Fibroblast of the aortic adventitia (primary cell): ENCODE measurements around the gene CPLX4. TPM values are rescaled to one million over a fixed set of nuclear protein-coding genes. Genes with fewer than 3 reads are reported as not detected.

Source experiments
- DNase-seq: peaks from one replicate; pipeline ENCODE4 v3.0.0-alpha.2; 2010; ENCODE audit warnings: low read depth
- H3K4me3 ChIP-seq: 2 replicates; pipeline ENCODE4 v1.5.1; 2011; ENCODE audit warnings: low read depth, mild to moderate bottlenecking, control low read depth, low read length, moderate library complexity
- total RNA-seq: library from RNA; depleted of rRNA; stranded (reverse); fragments of >200 nt; gene quantifications from 2 replicates; pipeline ENCODE4 v1.2.3, GENCODE V29; 2012; ENCODE audit warnings: low replicate concordance
- TF ChIP-seq, protein P1 (sequence below): IDR thresholded peaks from 2 replicates; pipeline ENCODE4 v1.5.1; 2011; ENCODE audit warnings: mild to moderate bottlenecking, low read length, control low read depth, inconsistent platforms; ENCODE audit not compliant: insufficient read depth

The CPLX4 gene
- total RNA-seq, 1 donor = not detected

DNA sequence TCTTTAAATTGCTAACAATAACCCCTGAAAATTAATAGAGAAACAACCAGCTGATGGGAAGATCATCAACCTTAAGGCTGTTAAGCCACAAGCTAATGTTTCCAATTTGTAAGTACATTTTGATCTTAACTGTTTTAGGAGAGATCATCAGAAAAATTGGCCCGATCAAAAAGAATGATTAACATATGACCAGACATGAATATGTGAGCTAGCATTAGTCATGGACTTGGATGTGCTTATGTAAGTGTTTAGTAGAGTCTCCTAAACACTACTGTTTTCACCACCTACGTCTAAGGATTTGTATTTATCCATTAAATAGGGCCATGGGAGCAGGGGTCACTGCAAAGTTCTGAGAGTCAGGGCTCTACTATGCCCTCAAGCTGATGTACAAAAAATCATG lies 36.3 kb upstream of the CPLX4 start:
- no peak overlapping the region for H3K4me3 ChIP-seq
- TF ChIP-seq, protein P1, sequence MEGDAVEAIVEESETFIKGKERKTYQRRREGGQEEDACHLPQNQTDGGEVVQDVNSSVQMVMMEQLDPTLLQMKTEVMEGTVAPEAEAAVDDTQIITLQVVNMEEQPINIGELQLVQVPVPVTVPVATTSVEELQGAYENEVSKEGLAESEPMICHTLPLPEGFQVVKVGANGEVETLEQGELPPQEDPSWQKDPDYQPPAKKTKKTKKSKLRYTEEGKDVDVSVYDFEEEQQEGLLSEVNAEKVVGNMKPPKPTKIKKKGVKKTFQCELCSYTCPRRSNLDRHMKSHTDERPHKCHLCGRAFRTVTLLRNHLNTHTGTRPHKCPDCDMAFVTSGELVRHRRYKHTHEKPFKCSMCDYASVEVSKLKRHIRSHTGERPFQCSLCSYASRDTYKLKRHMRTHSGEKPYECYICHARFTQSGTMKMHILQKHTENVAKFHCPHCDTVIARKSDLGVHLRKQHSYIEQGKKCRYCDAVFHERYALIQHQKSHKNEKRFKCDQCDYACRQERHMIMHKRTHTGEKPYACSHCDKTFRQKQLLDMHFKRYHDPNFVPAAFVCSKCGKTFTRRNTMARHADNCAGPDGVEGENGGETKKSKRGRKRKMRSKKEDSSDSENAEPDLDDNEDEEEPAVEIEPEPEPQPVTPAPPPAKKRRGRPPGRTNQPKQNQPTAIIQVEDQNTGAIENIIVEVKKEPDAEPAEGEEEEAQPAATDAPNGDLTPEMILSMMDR = no peak
- DNase-seq = peak; percentile 5

DNA sequence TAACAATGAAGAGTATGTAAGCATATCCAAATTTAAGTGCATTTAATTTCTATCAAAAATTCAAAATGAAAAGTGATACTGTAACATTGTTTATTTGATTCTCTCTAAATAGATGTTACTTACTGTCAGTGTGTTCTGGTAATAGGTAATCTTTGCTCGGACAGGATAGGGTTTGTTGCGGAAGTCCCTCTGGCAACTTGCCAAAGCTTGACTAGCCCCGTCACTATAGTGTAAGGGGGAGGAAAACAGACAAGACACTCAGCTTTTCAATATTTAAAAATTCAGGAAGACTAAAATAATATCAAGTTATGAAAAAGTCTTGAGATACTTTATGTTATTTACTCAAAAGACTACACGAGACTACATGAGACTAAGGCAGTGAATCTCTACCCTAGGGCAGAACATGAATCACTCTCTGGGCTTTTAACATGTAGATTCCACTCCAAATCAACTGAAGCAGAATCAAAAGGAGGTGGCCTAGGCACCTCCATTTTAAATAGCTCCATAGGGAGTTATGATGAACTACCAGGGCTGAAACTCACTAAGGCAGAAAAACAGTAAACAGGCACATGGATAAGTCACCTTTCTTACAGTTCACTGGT lies 34.7 kb upstream of the CPLX4 start:
- no peak for DNase-seq
- H3K4me3 ChIP-seq = no peak overlapping the region
- TF ChIP-seq, protein P1 = no peak

DNA sequence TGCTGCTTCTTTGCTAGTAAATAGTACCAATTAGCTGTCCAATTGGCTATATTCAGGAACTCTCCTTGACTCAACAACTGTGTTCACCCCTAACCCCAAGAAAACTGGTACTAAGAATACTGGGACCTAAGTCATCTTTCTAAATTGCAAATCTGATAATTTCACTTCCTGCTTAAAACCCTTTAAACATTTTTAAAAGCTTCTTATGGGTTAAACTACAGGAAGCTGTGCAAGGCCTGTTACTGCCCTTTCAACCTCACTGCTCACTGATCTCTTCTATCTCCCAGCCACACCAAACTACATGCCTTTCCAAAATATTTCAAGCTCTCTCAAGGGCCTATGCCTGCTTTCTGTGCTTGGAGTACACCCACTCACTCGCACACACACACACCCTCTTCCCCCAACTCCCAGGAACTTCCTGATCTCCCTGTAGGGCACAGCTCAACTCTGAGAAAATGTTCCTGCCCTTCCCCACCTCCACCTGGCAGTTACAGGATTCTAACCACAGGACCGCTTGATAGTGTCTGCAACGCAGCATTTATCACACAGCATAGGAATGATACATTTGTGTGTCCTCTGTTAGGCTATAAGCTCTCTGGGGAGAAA lies 33.9 kb upstream of the CPLX4 start:
- no peak for DNase-seq
- H3K4me3 ChIP-seq = no peak overlapping the region
- TF ChIP-seq, protein P1 = no peak

DNA sequence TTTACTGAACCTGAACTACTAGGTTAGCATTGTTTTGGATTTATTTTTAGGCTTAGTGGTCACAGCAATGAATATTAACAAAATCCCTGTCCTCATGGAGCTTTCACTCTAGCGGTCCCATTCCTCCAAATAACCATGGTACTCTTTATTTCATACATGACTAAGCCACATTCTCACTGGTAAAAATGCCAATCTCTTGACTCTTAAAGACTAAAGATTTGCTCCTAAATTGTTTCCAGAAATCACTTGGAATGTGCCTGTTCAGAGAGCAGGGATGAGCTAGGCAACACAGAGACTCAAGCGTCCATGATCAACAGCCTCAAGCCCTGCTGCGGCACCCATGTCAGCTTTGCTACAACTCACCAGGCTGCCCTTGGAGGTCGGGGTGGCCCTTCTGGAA lies 27.1 kb upstream of the CPLX4 start:
- no peak overlapping the region for H3K4me3 ChIP-seq
- TF ChIP-seq, protein P1 = no peak
- no peak for DNase-seq

DNA sequence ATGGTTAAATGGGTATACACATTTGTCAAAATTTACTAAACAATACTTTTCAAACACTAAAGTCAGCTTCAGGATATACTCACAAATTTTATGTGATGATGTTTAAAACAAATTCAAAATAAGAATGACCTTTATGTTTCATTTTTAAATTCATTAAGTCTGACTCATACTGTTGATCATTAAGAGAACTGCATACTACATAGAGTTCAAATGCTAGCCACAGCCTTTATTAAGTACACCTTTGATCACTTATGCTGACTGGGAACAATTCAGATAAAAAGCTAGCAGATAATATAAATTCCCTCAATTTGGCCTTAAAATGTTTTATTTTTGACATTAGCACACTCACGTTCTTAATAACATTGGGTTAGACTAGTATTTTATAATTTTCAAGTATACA lies 26.5 kb upstream of the CPLX4 start:
- H3K4me3 ChIP-seq = no peak overlapping the region
- TF ChIP-seq, protein P1 = no peak
- DNase-seq = no peak

DNA sequence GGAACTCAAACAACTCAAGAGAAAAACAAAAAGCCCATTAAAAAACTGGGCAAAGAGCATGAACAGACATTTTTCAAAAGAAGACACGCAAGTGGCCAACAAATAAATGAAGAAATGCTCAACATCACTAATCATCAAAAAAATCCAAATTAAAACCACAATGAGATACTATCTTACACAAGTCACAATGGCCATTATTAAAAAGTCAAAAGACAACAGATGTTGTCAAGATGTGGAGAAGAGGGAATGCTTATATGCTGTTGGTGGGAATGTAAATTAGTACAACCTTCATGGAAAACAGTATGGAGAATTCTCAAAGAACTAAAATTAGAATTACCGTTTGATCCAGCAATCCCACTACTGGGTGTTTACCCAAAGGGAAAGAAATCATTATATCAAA lies 25.5 kb upstream of the CPLX4 start:
- DNase-seq = no peak
- H3K4me3 ChIP-seq = no peak overlapping the region
- TF ChIP-seq, protein P1 = no peak

DNA sequence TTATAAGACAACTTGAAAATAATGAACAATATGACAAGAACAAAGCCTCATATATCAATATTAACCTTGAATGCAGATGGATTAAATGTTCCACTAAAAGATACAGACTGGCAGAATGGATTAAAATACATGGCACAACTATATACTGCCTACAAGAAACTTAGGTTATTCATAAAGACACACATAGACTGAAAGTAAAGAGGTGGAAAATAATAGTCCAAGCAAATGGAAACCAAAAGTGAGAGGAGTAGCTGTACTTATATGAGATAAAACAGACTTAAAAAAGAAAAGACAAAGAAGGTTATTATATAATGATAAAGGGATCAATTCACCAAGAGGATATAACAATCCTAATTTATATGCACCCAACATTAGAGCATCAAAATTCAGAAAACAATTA lies 22.4 kb upstream of the CPLX4 start:
- no peak overlapping the region for H3K4me3 ChIP-seq

More for the DNA sequence above, 22.4 kb upstream of the CPLX4 start:
- TF ChIP-seq, protein P1 = no peak
- DNase-seq = no peak
